ENCODE data around the gene XRRA1.

GRCh38 chr11:74842967-74843366 lies 105.9 kb downstream of the XRRA1 start:
- TF ChIP-seq RARB (CRISPR knock-in tag; IDR thresholded peaks at IDR 0.05) (no peak), TOX (CRISPR knock-in tag; IDR thresholded peaks at IDR 0.05; ENCODE audit: borderline replicate concordance) (no peak), ZNF565 (CRISPR knock-in tag; conservative IDR thresholded peaks at IDR 0.05; ENCODE audit: low read depth) (no peak), BACH2 (CRISPR knock-in tag; IDR thresholded peaks at IDR 0.05; ENCODE audit: borderline replicate concordance) (no peak), GLIS3 (CRISPR knock-in tag; IDR thresholded peaks at IDR 0.05) (no peak), PPARA (CRISPR knock-in tag; IDR thresholded peaks at IDR 0.05; ENCODE audit: borderline replicate concordance) (no peak), ARNTL (CRISPR knock-in tag; IDR thresholded peaks at IDR 0.05; ENCODE audit: borderline replicate concordance, low read depth) (no peak), ESRRG (CRISPR knock-in tag; IDR thresholded peaks at IDR 0.05) (no peak), ISL1 (CRISPR knock-in tag; IDR thresholded peaks at IDR 0.05) (no peak)
- TF ChIP-seq, protein P1, sequence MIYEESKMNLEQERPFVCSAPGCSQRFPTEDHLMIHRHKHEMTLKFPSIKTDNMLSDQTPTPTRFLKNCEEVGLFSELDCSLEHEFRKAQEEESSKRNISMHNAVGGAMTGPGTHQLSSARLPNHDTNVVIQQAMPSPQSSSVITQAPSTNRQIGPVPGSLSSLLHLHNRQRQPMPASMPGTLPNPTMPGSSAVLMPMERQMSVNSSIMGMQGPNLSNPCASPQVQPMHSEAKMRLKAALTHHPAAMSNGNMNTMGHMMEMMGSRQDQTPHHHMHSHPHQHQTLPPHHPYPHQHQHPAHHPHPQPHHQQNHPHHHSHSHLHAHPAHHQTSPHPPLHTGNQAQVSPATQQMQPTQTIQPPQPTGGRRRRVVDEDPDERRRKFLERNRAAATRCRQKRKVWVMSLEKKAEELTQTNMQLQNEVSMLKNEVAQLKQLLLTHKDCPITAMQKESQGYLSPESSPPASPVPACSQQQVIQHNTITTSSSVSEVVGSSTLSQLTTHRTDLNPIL (CRISPR knock-in tag; IDR thresholded peaks at IDR 0.05; ENCODE audit: low read depth) = no peak
- TF ChIP-seq, protein P2, sequence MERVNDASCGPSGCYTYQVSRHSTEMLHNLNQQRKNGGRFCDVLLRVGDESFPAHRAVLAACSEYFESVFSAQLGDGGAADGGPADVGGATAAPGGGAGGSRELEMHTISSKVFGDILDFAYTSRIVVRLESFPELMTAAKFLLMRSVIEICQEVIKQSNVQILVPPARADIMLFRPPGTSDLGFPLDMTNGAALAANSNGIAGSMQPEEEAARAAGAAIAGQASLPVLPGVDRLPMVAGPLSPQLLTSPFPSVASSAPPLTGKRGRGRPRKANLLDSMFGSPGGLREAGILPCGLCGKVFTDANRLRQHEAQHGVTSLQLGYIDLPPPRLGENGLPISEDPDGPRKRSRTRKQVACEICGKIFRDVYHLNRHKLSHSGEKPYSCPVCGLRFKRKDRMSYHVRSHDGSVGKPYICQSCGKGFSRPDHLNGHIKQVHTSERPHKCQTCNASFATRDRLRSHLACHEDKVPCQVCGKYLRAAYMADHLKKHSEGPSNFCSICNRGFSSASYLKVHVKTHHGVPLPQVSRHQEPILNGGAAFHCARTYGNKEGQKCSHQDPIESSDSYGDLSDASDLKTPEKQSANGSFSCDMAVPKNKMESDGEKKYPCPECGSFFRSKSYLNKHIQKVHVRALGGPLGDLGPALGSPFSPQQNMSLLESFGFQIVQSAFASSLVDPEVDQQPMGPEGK (CRISPR knock-in tag; IDR thresholded peaks at IDR 0.05; ENCODE audit: borderline replicate concordance) = no peak

Data from SK-N-SH treated with all-trans-retinoic acid at 6 μM for 48 hours (cell line).